DOHH2 (cell line): ENCODE measurements around the gene SOCS6.

ENCODE experiments used
- CTCF ChIP-seq: fragments of 200-600 bp; sonication (generic); IDR thresholded peaks from one replicate; pipeline ENCODE4 v1.5.1; 2014; ENCODE audit warnings: antibody characterized with exemption, mild to moderate bottlenecking, low read depth, low read length; ENCODE audit not compliant: poor library complexity, severe bottlenecking
- EZH2phosphoT487 ChIP-seq: fragments of 200-600 bp; sonication (generic); IDR thresholded peaks from 2 replicates; pipeline ENCODE4 v1.6.1; 2017; ENCODE audit warnings: borderline replicate concordance, mild to moderate bottlenecking, antibody characterized with exemption, low read length, moderate library complexity, mixed read lengths

- TF ChIP-seq CTCF (no peak), EZH2phosphoT487 (no peak)
Measured at GRCh38 chr18:70322385-70322784, 33.5 kb downstream of the SOCS6 start.
